B cell (primary cell): ENCODE data around the gene TAL1. TPM values are rescaled to one million over a fixed set of nuclear protein-coding genes. Genes with fewer than 3 reads are reported as not detected.

Experiments used
- ATAC-seq: fragments of 200-7000 bp; cut with Tn5 transposase; one replicate; pipeline ENCODE4 v1.10.0; 2021; ENCODE audit warnings: low read depth, mild to moderate bottlenecking, moderate number of reproducible peaks, moderate library complexity
- CTCF ChIA-PET: fragments of 350-600 bp; sonication (Branson Sonifier 250); formaldehyde crosslinking; loops from one replicate; lab custom pipeline; 2021; ENCODE audit warnings: antibody characterized with exemption, inconsistent platforms; lab: Charles Lee
- POLR2A ChIA-PET: fragments of 350-600 bp; sonication (Branson Sonifier 250); formaldehyde crosslinking; loops from one replicate; lab custom pipeline; 2021; ENCODE audit warnings: antibody characterized with exemption; lab: Charles Lee
- DNase-seq: peaks from one replicate; pipeline ENCODE4 v3.0.0; 2013
- H2AFZ ChIP-seq: 2 replicates; pipeline ENCODE4 v1.6.1; 2012; ENCODE audit warnings: mild to moderate bottlenecking, low read depth, low read length; ENCODE audit not compliant: insufficient read depth, poor library complexity, severe bottlenecking
- H3K27ac ChIP-seq, 2 donors: 1 replicate in 1 of 2; 2 replicates in 1 of 2; pipeline ENCODE4 v1.5.1; 2012 to 2013; ENCODE audit warnings: low read length in 2 of 2, mild to moderate bottlenecking in 2 of 2, moderate library complexity in 1 of 2
- H3K27me3 ChIP-seq, 4 experiments: fragments of 200-600 bp in 1 of 4; sonication (generic) in 1 of 4; replicated peaks in 1 of 4; 1 replicate in 2 of 4; 2 replicates in 2 of 4; pipeline versions ENCODE4 v1.6.1 to v1.7.0; 2013 to 2016; ENCODE audit warnings: low read length in 3 of 4, mild to moderate bottlenecking in 2 of 4, mixed read lengths in 1 of 4, moderate library complexity in 1 of 4; ENCODE audit not compliant: insufficient read depth in 4 of 4, control insufficient read depth in 3 of 4; ENCODE audit errors: control extremely low read depth in 1 of 4
- H3K36me3 ChIP-seq, 2 experiments: replicated peaks in 1 of 2; 1 replicate in 1 of 2; 2 replicates in 1 of 2; pipeline versions ENCODE4 v1.6.1 to v1.7.1; 2013; ENCODE audit warnings: low read length in 1 of 2; ENCODE audit not compliant: insufficient read depth in 2 of 2, control insufficient read depth in 1 of 2; ENCODE audit errors: control extremely low read depth in 1 of 2, extremely low read depth in 1 of 2
- H3K4me1 ChIP-seq, 2 donors: fragments of 200-600 bp in 1 of 2; sonication (generic) in 1 of 2; 1 replicate in 1 of 2; 2 replicates in 1 of 2; pipeline versions ENCODE4 v1.5.1 to v1.6.1; 2013 to 2017; ENCODE audit warnings: low read length in 2 of 2; ENCODE audit not compliant: control insufficient read depth in 2 of 2, insufficient read depth in 2 of 2
- H3K4me2 ChIP-seq: replicated peaks from 2 replicates; pipeline ENCODE3; 2012; ENCODE audit warnings: mild to moderate bottlenecking, low read depth, low read length; ENCODE audit not compliant: poor library complexity, severe bottlenecking
- H3K4me3 ChIP-seq, 5 experiments: fragments of 200-600 bp in 1 of 5; sonication (generic) in 1 of 5; 1 replicate in 3 of 5; 2 replicates in 2 of 5; pipeline versions ENCODE4 v1.5.1 to v1.7.0; 2011 to 2016; ENCODE audit warnings: low read length in 4 of 5, mild to moderate bottlenecking in 4 of 5, low read depth in 2 of 5, control low read depth in 1 of 5, moderate library complexity in 1 of 5; ENCODE audit not compliant: insufficient read depth in 1 of 5; ENCODE audit errors: control extremely low read depth in 1 of 5, extremely low read depth in 1 of 5
- H3K79me2 ChIP-seq: fragments of 200-600 bp; sonication (generic); one replicate; pipeline ENCODE4 v1.6.0; 2016; ENCODE audit warnings: low read length; ENCODE audit not compliant: control insufficient read depth, insufficient read depth
- H3K9ac ChIP-seq: fragments of 200-600 bp; sonication (generic); 2 replicates; pipeline ENCODE4 v1.6.1; 2017; ENCODE audit warnings: mild to moderate bottlenecking, low read length, moderate library complexity
- H3K9me3 ChIP-seq, 3 donors: one replicate each; pipeline versions ENCODE4 v1.6.1 to v1.7.1; 2013; ENCODE audit warnings: low read length in 2 of 3; ENCODE audit not compliant: control insufficient read depth in 2 of 3, insufficient read depth in 1 of 3; ENCODE audit errors: control extremely low read depth in 1 of 3
- H4K20me1 ChIP-seq: 2 replicates; pipeline ENCODE4 v1.6.0; 2012; ENCODE audit warnings: mild to moderate bottlenecking, low read length; ENCODE audit not compliant: insufficient read depth, control insufficient read depth, poor library complexity, severe bottlenecking
- H3K27ac Mint-ChIP-seq: one replicate; pipeline ENCODE4 v1.8.0; 2021; ENCODE audit warnings: mixed read lengths
- H3K27me3 Mint-ChIP-seq: one replicate; pipeline ENCODE4 v1.8.0; 2021; ENCODE audit warnings: mixed read lengths
- H3K4me1 Mint-ChIP-seq: one replicate; pipeline ENCODE4 v1.8.0; 2021; ENCODE audit warnings: mixed read lengths
- H3K4me3 Mint-ChIP-seq: one replicate; pipeline ENCODE4 v1.8.0; 2021; ENCODE audit warnings: mixed read lengths
- H3K9me3 Mint-ChIP-seq: one replicate; pipeline ENCODE4 v1.8.0; 2022; ENCODE audit warnings: mixed read lengths; ENCODE audit not compliant: insufficient read depth
- EZH2 ChIP-seq: IDR thresholded peaks from 2 replicates; pipeline ENCODE4 v1.6.1; 2012; ENCODE audit warnings: borderline replicate concordance, low read depth, mild to moderate bottlenecking, moderate library complexity, low read length; ENCODE audit not compliant: insufficient read depth, poor library complexity, severe bottlenecking
- WGBS: methylation state at CpG from one replicate; pipeline ENCODE4 v1.1.5; 2013; ENCODE audit warnings: missing lambda C conversion rate; ENCODE audit not compliant: insufficient coverage; 5-methylcytosine and 5-hydroxymethylcytosine counted together
- intact Hi-C: fragments of 100-400 bp; cut with micrococcal nuclease; formaldehyde crosslinking; loops from one replicate; pipeline ENCODE4 v1.10.0; 2022
- polyA plus RNA-seq: library from polyadenylated mRNA; depleted of rRNA; stranded (reverse); fragments of >200 nt; gene quantifications from 2 replicates; pipeline ENCODE4 v1.2.3, GENCODE V29; 2012
- total RNA-seq, 2 donors: library from RNA; stranded (reverse); fragments of 120-200 nt in 1 of 2; gene quantifications; 1 replicate in 1 of 2; 2 replicates in 1 of 2; pipeline versions ENCODE4 v1.2.3 to v1.2.4, GENCODE V29; 2013 to 2022
- TF ChIP-seq, protein P1 (sequence below): fragments of 200-600 bp; IDR thresholded peaks from one replicate; pipeline ENCODE4 v1.8.0; 2022; ENCODE audit warnings: antibody characterized with exemption, mild to moderate bottlenecking

Gene TAL1
- total and polyA plus RNA-seq, 2 donors (not counting 1 experiment from before 2014, with no cell fraction given): not detected

- Histone ChIP-seq H3K27ac (no peak overlapping the region), H3K9ac (no peak overlapping the region), H3K4me2 (peak overlapping the region; percentile 72), H3K79me2 (no peaks in the 10 kb centered on the region), H4K20me1 (no peaks in the 10 kb centered on the region), H3K36me3 (no peaks in the 10 kb centered on the region), H3K4me1 (peaks cover 40 to 44% of the 10 kb centered on the region in 2 donors), H3K9me3 (peaks cover 0 to 29% (median 0%) of the 10 kb centered on the region in 3 donors), H2AFZ (peak overlapping the region; percentile 12), H3K27me3 (peaks cover 0 to 91% (median 65%) of the 10 kb centered on the region in 4 experiments), H3K4me3 (no peak overlapping the region)
- peak overlapping the region; percentile 83 for H3K4me3 Mint-ChIP-seq
- ChIA-PET POLR2A (no interaction called here), CTCF (no interaction called here)
- H3K9me3 Mint-ChIP-seq: no peaks in the 10 kb centered on the region
- H3K27ac Mint-ChIP-seq: no peak overlapping the region
- peaks cover 79% of the 10 kb centered on the region for H3K27me3 Mint-ChIP-seq
- ATAC-seq: no peak
- H3K4me1 Mint-ChIP-seq: peaks cover 37% of the 10 kb centered on the region
- WGBS: 10% methylated on average over 2 of the region's 23 CpGs
- intact Hi-C loops: loop anchor here (2.0 kb wide), 1 partner anchor 211 kb away; no protein-coding TSS in a partner anchor
- peak; percentile 48 for DNase-seq
- peak; percentile 99 for TF ChIP-seq EZH2
- TF ChIP-seq, protein P1, sequence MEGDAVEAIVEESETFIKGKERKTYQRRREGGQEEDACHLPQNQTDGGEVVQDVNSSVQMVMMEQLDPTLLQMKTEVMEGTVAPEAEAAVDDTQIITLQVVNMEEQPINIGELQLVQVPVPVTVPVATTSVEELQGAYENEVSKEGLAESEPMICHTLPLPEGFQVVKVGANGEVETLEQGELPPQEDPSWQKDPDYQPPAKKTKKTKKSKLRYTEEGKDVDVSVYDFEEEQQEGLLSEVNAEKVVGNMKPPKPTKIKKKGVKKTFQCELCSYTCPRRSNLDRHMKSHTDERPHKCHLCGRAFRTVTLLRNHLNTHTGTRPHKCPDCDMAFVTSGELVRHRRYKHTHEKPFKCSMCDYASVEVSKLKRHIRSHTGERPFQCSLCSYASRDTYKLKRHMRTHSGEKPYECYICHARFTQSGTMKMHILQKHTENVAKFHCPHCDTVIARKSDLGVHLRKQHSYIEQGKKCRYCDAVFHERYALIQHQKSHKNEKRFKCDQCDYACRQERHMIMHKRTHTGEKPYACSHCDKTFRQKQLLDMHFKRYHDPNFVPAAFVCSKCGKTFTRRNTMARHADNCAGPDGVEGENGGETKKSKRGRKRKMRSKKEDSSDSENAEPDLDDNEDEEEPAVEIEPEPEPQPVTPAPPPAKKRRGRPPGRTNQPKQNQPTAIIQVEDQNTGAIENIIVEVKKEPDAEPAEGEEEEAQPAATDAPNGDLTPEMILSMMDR: no peak
Measured at GRCh38 chr1:47229886-47230691, 1.9 kb downstream of the TAL1 start.
